GM19455 (cell line): ENCODE results near the gene ACOT9.
"Not testable (repeated sequence)": the region's sequence is repeated elsewhere in the genome, so short reads cannot be mapped to it uniquely, and the experiment has no call there.

ENCODE experiments used
- ATAC-seq: cut with Tn5 transposase; IDR thresholded peaks from one replicate; pipeline ENCODE4 v1.9.1; 2021; ENCODE audit not compliant: unreplicated experiment

Gene ACOT9, protein sequence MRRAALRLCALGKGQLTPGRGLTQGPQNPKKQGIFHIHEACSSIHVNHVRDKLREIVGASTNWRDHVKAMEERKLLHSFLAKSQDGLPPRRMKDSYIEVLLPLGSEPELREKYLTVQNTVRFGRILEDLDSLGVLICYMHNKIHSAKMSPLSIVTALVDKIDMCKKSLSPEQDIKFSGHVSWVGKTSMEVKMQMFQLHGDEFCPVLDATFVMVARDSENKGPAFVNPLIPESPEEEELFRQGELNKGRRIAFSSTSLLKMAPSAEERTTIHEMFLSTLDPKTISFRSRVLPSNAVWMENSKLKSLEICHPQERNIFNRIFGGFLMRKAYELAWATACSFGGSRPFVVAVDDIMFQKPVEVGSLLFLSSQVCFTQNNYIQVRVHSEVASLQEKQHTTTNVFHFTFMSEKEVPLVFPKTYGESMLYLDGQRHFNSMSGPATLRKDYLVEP

GRCh38 chrX:23742697-23743622 is at the start of gene ACOT9:
Gene ACOT9, minus strand, starts transcription at chrX:23743276. Its CDS starts 132 bp downstream, at chrX:23743144.
- ATAC-seq = peak; percentile 94

DNA sequence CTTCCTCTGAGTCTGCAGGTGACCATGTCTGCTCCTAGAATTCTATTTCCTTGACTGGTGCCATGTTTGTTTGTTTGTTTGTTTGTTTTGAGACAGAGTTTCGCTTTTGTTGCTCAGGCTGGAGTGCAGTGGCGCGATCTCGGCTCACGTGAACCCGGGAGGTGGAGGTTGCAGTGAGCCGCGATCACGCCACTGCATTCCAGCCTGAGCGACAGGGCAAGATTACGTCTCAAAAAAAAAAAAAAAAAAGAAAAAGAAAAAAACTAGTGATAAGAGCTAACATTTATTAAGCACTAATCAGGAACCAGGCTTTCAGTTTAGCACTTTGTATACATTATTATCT is 47.0 kb upstream of the ACOT9 start:
- ATAC-seq = no peak

- no peak for ATAC-seq
Measured at GRCh38 chrX:23789386-23790154, 46.5 kb upstream of the ACOT9 start.

DNA sequence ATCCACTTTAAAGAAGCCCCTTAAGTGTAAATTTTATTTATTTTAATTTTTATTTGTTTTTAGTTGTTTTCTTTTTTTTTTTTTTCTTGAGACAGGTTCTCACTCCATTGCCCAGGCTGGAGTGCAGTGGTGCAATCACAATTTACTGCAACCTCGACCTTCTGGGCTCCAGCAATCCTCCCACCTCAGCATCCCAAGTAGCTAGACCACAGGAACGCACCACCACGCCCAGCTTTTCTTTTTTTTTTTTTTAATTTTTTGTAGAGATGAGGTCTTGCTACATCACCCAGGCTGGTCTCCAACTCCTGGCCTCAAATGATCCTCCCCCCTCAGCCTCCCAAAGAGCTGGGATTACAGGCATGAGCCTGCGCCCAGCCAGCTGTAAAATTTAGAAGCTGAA is 45.9 kb upstream of the ACOT9 start:
- ATAC-seq = no peak

DNA sequence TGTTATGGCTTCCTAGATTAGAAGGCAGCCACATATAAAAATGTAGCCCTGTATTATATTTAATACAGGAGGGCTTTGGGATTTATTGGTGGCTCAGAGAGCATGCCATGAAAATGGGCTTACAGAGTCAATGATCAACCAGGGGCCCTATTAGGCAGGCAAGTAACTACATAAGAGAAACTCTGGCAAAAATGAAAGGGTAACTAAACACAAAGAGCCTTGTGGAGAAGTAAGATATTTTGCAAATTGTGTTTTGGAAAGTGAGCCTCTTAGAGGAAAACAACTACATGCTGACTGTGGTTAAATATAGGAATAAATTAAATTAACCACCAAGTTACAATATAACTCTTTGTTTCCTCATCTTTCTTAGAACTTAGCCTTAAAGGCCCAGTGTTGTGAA is 45.4 kb upstream of the ACOT9 start:
- no peak for ATAC-seq

GRCh38 chrX:23787745-23788118 is 44.7 kb upstream of the ACOT9 start:
- no peak for ATAC-seq

GRCh38 chrX:23786268-23786815 is 43.3 kb upstream of the ACOT9 start:
- no peak for ATAC-seq

GRCh38 chrX:23785580-23785979 is 42.5 kb upstream of the ACOT9 start:
- no peak for ATAC-seq

- ATAC-seq = no peak
Measured at GRCh38 chrX:23784470-23785331, 41.6 kb upstream of the ACOT9 start.

DNA sequence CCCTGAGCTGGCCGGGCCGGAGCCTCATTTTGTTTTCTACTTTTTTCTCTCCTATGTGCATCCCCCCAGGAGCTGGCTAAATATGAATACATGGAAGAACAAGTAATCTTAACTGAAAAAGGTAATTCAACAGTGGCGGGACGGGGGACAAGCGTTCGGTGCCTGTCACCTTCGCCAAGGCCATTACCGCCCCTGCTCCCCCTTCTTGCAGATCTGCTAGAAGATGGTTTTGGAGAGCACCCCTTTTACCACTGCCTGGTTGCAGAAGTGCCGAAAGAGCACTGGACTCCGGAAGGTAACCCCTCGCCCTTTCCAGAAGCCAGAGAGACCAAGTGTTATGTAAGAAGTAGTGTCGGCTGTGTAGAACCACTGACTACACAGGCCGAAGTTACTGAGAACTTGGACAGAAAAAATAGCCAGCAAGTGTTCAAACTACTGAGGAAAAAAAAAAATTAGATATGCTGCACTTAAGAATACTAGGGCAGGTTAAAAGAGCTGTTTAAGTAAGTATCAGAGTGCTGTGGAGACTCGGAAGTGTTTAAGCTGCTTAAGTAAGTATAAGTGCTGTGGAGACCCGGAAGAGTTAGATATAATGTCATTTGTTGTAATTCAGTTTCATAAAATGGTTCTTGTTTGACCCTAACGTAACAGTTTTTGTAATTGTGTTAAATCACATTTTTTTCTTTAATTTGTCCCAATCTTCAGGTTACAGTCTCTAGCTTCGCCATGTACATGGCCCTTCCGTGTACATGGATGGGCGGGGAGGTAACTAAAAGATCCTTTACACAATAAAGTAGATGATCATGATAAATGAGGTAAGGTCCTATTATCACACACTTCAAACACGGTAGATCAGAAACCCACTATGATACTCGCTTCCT is 40.8 kb upstream of the ACOT9 start:
- ATAC-seq = no peak

- peak; percentile 88 for ATAC-seq
Measured at GRCh38 chrX:23782863-23783588, 40.0 kb upstream of the ACOT9 start, which contains the start of gene SAT1. Gene SAT1, plus strand, starts transcription at chrX:23783173. Its CDS starts 179 bp downstream, at chrX:23783352.

GRCh38 chrX:23782455-23782854 is 39.4 kb upstream of the ACOT9 start:
- no peak for ATAC-seq

DNA sequence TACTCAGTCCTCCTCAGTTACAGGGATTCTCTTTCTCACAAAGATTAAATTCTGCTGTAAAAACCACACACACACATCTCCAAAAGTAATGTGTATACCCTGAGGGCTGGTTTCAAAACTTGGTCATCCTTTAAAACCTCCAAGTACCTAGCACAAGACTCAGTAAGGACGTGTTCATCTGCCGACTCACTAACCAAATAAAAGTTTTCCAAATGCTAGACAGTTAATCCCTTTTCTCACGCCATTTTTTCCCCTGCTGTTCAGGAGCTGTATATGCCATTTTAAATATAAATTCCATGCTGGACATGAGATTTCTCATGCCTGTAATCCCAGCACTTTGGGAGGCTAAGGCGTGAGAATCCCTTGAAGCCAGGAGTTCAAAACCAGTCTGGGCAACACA is 35.9 kb upstream of the ACOT9 start:
- no peak for ATAC-seq

GRCh38 chrX:23776363-23776762 is 33.3 kb upstream of the ACOT9 start:
- ATAC-seq = no peak

DNA sequence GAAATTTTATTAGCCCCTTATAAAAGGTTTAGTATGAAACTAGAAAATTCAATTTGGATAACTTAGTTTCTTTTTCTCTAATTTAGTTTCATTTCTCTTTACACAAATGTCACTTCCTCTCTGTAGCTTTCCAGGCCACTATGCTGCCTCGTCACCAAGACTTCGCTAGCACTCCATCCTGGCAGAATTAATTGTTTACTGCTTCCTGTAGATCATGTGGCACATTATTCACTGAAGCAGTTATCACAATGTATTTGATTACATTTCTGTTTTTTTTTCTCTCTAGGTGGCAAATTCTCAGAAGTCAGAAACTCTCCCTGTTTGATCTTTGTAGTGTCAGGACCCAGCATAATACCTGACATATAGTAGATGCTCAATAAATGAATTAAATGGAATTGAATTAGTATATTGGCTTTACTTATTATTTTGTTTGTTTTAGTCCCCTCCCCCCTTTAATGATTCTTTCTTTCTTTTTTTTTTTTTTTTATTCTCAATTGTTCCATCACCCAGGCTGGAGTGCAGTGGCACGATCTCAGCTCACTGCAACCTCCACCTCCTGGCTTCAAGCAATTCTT is 30.6 kb upstream of the ACOT9 start:
- peak; percentile 65 for ATAC-seq

DNA sequence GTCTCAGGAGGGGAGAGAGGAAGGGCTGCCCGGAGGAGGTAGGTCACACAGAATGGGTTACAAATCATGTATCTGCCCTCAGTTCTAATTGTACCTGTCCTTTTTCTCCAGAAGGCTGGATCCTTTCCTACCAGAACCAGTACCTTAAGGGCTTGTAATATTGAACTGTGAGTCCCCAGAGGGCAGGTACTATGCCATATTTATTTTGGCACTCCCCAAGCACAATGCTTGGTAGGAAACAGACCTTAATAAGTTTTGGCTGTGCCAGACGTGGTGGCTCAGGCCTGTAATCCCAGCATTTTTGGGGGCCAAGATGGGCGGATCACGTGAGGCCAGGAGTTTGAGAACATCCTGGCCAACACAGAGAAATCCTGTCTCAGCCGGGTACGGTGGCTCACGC is 28.0 kb upstream of the ACOT9 start:
- ATAC-seq = not testable (repeated sequence)

- ATAC-seq = no peak
Measured at GRCh38 chrX:23770142-23770541, 27.1 kb upstream of the ACOT9 start.
